LNCaP clone FGC (cell line): ENCODE data around the gene PCBP3.

ENCODE experiments used
- DNase-seq: peaks from one replicate; pipeline ENCODE4 v3.0.0-alpha.2; 2011; ENCODE audit warnings: low read depth
- H3K4me3 ChIP-seq: 2 replicates; pipeline ENCODE4 v1.5.1; 2011; ENCODE audit warnings: mild to moderate bottlenecking, low read depth, low read length, control low read depth
- TF ChIP-seq, protein P1 (sequence below): IDR thresholded peaks from 2 replicates; pipeline ENCODE4 v1.5.1; 2012; ENCODE audit warnings: mild to moderate bottlenecking; ENCODE audit not compliant: control insufficient read depth, insufficient read depth; ENCODE audit errors: extremely low read depth

PCBP3 gene

DNA sequence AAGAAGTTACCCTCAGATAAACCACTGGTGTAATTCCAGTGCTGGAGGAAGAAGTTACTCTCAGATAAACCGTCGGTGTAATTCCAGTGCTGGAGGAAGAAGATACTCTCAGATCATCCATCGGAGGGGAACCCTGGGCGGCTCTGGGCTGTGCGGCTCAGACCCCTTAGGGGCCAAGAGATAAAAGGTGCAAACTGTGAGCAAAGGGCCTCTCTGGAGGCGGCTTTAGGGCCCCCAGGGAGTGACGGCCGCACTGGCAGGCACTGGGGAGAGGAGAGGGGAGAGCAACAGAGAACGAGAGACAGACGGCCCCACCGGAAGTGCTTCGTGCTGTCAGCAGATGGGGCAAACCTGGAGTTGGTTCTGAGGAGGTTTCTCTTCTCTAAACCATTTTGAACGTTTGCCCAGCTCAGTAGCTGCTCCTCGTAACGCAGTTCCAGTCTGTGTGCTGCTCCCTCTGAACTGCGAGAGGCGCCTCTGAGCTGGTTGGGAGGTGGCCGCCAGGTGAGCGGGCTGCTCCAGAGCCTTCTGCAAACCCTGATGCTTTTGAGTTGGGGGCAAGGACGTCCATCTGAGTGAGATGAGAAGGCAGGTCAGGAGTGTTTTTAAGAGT, 275.4 kb downstream of the PCBP3 start:
- no peak overlapping the region for H3K4me3 ChIP-seq
- TF ChIP-seq, protein P1, sequence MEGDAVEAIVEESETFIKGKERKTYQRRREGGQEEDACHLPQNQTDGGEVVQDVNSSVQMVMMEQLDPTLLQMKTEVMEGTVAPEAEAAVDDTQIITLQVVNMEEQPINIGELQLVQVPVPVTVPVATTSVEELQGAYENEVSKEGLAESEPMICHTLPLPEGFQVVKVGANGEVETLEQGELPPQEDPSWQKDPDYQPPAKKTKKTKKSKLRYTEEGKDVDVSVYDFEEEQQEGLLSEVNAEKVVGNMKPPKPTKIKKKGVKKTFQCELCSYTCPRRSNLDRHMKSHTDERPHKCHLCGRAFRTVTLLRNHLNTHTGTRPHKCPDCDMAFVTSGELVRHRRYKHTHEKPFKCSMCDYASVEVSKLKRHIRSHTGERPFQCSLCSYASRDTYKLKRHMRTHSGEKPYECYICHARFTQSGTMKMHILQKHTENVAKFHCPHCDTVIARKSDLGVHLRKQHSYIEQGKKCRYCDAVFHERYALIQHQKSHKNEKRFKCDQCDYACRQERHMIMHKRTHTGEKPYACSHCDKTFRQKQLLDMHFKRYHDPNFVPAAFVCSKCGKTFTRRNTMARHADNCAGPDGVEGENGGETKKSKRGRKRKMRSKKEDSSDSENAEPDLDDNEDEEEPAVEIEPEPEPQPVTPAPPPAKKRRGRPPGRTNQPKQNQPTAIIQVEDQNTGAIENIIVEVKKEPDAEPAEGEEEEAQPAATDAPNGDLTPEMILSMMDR: no peak
- no peak for DNase-seq

DNA sequence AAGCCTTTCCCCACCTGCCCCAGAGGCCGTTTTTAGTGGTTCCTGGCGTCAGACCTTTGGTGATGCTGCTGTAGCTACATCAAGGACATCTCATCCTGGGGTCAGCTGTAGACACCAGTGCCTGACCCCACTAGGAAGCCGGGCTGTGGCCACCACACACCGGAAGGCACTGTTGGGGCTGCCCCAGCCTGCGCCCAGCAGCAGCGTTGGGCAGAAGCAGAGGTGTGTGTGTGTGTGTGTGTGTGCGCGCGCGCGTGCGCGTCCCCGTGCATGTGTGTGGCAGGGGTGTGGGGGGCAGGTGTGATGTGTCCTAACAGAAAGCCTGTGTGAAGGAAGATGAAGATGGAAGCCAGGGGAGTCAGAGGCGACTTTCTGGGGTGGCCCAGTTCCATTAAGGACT, 276.1 kb downstream of the PCBP3 start:
- no peak for DNase-seq
- TF ChIP-seq, protein P1: no peak
- no peak overlapping the region for H3K4me3 ChIP-seq

DNA sequence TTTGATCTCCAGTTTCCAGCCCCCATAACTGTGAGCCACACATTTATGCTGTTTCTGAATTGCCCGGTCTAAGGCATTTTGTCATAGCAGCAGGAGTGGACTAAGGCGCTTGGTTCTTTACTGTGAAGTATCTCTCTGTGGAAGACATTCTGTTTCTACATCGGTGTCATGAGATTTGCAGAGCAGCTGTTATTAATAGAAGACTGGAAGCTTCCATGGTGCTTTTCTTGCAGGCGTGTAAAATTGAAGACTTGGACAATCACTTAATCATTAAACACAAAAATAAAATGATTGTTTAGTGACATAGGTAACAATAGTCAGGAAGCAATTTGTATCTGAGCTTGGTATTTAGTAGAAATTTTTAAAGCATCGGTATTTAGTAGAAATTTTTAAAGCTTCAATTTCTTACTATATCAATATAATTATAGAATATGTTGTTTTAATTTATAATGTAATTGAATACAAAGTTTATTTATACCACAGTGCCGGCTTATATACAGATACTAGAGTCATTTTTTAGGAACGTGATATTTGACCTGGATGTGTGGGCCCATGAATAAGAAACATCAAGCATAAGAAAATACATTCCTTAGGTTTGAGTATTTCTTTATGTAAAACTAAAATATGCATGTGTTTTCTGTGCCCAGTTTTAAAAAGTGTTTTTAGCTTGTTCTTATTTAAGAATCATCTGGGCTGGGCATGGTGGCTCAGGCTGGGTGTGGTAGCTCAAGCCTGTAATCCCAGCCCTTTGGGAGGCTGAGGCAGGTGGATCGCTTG, 277.5 kb downstream of the PCBP3 start:
- TF ChIP-seq, protein P1: no peak
- no peak overlapping the region for H3K4me3 ChIP-seq
- no peak for DNase-seq

DNA sequence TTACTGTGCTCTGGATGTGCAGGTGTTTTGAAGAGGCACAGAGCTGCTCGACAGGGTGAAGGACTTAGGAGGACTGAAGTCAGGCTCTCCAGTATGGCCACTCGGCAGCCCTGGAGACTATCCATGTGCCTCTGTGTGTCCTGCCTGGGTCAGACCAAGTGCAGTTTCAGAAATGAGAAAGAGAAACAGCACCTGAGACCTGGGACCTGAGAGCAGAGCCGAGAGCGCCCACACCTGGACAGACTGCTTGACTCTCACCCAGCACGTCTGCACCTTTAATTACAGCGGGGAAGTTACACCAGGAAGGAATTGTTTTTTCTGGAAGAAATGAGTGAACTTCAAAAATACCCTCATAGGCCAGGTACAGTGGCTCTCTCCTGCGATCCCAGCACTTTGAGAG, 278.4 kb downstream of the PCBP3 start:
- TF ChIP-seq, protein P1: no peak
- no peak overlapping the region for H3K4me3 ChIP-seq
- no peak for DNase-seq

DNA sequence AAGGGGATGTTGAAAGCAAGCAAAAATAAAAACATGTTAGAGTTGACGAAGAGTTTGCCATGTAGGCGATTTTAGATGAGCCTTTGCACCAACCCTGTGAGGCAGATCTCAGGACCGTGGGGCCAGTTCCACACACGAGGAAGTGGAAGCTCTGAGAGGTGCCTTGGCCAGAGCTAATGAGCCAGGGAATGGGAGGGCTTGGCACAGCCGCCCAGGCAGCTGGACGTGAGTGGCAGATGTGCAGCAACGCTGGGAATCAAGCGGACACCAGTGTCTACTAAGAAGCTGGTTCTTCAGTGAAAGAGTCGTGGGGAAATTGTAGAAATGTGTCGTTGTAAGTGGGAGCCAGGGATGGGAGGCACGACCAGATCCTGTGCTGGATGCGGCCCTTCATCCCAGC, 279.1 kb downstream of the PCBP3 start:
- TF ChIP-seq, protein P1: no peak
- no peak overlapping the region for H3K4me3 ChIP-seq
- DNase-seq: no peak

DNA sequence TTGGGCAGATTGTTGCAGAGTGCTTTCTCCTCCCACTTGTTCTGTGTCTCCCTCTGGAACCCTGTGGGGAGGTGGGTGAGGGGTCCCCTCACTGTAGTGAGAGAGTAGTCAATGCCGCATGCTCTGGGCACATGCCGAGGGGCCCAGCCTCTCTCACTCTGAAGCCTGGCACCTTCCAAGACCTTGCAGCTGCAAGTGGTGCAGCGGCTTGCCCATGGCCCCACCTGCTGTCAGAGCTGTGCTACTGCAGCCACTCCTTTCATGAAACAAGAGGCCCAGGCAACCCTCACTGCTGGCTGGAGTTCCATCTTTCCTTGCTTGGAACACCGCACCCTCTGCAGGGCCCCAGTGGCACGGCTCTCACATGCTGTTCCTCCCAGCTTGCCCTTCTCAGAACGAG, 279.6 kb downstream of the PCBP3 start:
- H3K4me3 ChIP-seq: no peak overlapping the region
- peak; percentile 41 for DNase-seq
- TF ChIP-seq, protein P1: peak; percentile 92

DNA sequence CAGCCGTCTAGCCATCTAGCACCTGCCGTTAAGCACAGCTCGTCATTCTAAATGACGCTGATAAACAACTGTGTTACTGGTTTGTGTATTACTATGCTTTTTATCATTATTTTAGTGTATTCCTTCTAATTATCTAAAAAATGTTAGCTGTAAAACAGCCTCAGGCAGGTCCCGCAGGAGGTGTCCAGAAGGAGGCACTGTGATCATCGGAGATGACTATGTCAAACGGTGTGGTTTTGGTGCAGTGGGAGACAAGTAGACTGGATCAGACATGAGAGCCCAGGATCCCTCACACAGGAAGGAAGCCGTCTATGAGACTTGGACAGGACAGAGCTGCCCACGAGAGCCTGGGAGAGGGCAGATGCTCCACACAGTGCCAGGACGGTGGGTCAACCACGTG, 282.8 kb downstream of the PCBP3 start:
- TF ChIP-seq, protein P1: no peak
- no peak for DNase-seq

More for the DNA sequence above, 282.8 kb downstream of the PCBP3 start:
- no peak overlapping the region for H3K4me3 ChIP-seq
